NOMO-1 treated with dmso at 0.1 percent for 144 hours (cell line): ENCODE measurements around the gene RAB1B.
"Not testable (repeated sequence)": the region's sequence is repeated elsewhere in the genome, so short reads cannot be mapped to it uniquely, and the experiment has no call there.

ENCODE experiments used
- DNase-seq: peaks from one replicate; lab custom pipeline; 2025; ENCODE audit not compliant: unreplicated experiment; lab: John Stamatoyannopoulos, UW

The RAB1B gene

DNA sequence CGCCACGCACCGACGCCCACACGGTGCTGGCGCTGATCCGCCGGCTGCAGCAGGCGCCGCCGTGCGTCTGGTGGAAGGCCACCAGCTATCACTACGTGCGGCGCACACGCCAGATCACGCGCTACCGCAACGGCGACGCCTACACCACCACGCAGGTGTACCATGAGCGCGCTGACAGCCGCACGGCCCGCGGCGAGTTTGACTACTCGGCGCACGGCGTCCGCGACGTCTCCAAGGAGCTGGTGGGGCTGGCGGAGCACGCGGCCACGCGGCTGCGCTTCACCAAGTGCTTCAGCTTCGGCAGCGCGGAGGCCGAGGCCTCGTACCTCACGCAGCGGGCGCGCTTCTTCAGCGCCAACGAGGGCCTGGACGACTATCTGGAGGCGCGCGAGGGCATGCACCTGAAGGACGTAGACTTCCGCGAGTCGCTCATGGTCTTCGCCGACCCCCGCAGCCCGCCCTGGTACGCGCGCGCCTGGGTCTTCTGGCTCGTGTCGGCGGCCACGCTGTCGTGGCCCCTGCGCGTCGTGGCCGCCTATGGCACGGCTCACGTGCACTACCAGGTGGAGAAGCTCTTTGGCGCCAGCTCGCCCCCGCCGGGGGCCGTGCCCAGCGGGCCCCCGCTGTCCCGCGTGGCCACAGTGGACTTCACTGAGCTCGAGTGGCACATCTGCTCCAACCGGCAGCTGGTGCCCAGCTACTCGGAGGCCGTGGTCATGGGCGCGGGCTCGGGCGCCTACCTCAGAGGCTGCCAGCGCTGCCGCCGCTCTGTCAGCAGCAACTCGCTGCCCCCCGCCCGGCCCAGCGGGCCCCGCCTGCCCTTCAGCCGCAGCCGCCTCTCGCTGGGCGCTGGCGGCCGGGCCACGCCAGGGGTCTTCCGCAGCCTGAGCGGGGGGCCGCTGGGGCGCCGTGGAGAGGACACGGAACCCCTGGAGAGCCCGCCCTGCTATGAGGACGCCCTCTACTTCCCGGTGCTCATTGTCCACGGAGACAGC lies 26.5 kb downstream of the RAB1B start:
- no peak for DNase-seq

DNA sequence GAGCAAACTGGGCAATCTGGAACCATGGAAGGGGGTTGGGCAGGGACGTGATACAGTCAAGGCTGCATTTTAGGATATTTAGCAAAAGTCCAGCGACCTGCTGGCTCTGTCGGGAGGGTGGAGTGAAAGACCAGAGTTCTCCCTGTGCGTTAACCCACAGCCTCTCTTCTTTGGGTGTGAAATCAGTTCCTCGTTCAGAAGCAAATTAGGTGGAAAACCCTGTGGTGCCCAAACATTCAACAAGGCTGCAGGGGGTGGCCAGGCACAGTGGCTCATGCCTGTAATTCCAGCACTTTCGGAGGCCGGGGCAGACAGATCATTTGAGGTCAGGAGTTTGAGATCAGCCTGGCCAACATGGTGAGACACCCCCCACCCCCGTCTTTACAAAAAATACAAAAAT lies 29.2 kb downstream of the RAB1B start:
- no peak for DNase-seq

DNA sequence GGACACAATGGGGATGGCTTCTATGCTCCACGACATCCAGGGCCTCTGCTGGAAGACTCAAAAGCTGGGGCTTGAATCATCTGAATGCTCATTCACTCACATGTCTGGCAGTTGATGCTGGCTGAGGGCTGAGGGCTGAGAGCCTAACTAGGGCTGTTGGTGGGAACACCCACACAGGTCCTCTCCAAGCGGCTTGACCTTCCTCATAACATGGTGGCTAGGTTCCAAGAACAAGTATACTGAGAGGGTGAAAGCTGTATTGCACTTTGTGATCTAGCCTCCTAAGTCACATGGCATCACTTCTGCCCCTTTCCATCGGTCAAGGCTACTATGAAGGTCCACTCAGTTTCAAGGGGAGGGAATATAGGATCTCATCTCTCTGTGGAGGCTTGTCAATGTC lies 30.7 kb downstream of the RAB1B start:
- no peak for DNase-seq

DNA sequence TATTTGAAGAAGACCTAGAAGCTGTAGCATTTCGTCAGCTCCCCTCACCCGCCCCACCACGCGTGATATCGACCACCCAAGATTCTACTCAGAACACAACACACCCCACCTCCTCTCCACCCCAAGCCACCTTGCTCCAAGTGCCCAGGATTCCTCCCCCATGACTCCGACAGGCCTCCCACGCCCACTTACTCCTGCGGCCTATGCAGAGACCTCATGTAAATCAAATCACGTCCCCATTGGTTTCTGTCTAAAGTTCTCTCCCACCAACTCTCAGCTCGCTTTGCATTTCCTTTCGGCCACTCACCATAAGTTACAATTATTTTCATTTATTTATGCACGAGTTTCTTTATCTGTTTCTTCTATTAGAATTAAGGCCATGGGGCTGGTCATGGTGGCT lies 34.2 kb downstream of the RAB1B start:
- DNase-seq: no peak

DNA sequence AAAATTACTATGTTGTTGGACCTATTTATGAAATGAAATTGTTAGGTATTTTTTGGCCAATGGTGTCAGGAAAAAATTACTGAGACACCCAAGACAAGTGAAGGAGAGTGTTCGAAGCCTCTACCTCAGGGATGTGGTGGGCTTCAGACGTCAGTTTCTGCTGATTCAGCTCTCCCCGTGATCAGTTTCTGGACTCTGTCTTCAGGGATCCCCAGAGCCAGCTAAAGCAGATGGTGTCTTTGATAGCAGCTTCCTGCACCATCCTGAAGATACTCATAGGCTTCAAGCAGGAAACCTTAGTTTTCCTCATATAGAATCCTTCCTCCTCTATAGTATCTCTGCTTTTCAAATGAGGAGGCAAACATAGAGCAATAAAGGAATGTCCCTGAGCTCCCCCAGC lies 41.0 kb downstream of the RAB1B start:
- no peak for DNase-seq

DNA sequence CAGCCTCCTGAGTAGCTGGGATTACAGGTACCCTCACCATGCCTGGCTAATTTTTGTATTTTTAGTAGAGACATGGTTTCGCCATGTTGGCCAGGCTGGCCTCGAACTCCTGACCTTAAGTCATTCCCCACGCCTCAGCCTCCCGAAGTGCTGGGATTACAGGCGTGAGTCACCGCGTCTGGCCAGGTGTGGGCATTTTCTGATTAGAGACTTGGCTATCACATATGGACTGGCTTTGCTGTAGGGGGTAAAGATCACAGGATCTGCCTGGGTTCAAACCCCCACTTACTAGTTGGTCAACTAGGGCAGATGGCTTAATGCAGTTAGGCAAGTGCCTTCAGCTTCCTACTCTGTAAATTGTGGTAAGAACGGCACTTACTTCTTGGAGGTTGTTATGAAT lies 41.9 kb downstream of the RAB1B start:
- DNase-seq: no peak

DNA sequence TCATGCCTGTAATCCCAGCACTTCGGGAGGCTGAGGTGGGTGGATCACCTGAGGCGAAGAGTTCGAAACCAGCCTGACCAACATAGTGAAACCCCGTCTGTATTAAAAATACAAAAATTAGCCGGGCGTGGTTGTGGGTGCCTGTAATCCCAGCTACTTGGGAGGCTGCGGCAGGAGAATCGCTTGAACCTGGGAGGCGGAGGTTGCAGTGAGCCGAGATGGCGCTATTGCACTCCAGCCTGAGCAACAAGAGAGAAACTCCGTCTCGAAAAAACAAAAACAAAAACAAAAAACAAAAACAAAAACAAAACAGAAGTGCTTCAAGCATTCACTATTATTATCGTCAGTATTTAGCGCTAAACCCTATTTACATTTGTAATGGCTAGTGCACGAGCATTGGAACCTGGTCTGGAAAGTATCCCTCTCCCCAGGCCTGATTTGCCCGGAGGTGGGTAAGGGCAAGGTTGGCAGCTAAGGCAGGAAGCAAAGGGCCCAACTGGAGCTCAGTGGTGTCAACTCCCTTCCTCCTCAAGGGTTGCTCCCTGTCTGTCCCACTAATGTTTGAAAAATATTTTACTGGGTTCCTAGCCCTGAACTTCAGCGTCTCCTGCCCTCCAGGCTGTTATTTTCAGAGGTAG lies 42.5 kb downstream of the RAB1B start:
- DNase-seq: not testable (repeated sequence)

DNA sequence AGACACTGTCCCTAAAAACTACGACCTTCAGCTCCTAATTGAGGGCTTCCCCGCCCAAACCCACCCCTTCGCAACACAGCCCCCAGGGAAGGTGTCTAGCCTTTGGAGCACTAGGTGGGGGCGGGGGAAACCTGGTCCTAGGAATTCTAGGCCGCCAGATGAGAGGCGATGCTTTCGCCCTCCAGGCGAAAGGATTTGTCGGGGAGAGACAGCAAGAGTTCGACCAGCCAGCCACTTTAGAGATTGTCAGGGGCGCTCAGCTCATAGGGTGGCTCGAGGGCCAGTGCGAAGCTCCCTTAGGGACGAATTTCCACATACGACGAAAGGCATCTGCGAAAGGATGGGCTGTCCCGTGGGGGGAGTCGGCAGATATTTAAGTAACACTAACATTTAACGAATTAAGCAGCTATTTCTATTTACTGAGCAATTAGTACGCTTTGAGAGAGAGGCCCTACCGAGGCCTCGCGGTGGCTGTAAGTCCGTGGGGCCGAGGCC lies 43.1 kb downstream of the RAB1B start:
- DNase-seq: no peak

DNA sequence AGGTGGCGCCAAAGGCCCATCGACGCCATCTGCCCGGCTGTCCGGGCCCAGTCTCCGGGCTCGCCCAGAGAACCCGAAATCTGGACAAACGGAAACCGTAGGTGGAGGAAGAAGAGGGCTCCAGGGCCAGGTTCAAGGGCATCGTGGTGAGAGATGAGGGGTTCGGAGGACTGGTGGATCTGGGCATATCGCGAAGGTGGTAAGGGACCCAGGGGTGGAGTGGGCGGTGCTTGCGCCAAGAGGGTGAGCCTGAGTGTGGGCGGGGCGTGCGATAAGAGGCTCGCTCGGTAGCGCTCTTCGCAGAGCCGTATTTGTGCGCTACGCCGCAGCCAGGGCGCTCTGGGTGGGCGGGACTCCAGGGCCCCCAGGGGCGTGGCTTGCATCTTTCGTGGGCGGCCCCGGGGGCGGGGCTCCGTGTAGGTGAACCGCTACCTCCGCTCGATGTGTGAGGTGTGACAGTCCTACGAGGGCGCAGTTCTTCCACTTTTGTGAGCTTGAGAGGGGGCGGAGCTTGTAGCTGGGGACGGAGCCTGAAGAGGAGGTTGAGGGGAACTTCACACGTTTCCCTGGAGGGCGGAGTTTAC lies 43.6 kb downstream of the RAB1B start:
- peak; percentile 88 for DNase-seq

DNA sequence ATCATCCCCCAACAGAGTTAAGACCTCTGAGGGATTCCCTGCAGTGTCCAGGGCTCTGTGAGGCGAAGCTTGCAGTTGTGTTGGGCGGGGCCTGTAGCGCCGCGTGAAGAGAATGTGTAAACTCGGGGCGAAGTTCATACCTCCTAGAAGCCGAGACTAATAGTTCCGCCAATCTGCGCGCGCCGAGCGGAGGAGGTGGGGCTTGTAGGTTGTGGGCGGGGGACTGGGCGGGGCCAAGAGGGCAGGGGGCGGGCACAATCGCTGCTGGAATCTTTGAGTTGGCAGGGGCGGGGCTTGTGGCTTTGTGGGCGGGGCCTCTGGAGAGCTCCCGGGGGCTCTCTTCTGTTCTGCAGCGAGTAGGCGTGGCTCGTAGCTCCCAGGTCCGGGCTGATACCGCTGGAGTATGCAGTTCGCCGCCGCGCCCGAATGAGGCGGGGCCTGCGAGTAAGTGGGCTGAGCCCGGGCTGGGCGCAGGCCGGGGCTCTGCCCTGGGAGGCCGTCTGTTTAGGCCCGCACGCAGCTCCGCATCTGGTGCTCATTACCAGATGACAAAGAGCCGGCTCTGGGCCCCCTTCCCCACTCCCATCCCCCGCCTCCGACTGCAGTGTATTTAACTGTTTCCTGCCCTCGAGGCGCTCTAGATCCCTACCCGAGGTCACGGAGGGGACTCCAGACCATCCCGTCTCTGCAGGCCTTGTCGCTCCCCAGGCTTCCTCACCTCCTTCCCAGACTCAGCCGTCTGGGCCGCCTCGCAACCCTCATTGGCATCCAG lies 44.3 kb downstream of the RAB1B start:
- DNase-seq: peak; percentile 97

DNA sequence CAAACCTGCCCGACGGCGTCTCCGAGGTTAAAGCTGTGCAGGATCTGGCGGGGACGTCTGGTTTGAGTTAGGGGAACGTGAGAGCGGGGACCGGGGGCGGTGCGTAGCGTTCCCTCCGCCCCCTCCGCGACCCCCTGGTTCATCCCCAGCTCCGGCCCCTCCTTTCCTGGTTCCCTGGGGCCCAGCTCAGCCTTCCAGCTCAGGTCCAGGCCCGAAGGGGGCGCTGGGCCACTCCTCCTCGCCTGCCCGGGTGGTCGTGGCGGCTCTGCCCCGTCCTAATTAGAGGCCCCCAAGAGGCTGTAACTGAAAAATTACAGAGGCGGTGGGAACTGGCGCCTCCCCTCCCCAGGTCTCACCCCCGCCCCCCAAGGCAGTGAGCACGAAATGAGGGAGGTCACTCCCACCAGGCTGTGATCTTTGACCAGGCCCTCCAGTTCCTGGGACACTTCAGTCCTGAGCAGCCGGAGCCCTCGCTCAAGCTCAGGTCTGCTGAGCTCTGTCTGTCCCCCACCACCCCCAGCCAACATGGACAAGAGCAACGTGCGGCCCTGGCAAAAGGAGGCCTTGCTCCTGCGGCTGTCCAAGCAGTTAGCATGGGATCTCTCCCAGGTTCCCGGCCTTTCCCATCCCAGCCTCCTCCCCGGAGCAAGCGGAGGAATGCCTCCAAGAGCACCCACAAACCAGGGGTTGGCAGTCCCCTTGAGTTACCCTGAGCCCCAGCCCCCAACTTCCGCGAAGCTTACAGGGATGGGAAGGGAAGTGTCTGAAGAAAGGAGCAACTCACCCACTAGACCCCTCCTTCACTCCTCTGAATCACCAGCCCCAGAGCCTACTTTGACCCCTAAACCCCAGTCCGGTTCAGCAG lies 45.1 kb downstream of the RAB1B start:
- DNase-seq: no peak

DNA sequence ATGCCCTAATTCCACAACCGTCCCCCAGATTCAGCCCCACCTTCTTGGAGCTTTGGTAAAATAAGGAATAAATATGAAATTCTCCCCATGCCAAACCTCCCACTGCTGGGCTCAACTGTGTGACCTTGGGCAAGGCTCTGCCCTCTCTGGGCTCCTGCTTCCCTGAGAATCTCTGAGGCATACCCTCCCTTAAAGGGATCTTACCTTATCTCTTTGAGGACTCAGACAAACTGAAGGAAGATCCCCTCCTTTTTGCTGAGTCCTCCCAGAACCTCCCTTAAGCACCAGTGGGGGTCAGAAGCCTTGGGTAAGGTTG lies 45.7 kb downstream of the RAB1B start:
- DNase-seq: no peak

DNA sequence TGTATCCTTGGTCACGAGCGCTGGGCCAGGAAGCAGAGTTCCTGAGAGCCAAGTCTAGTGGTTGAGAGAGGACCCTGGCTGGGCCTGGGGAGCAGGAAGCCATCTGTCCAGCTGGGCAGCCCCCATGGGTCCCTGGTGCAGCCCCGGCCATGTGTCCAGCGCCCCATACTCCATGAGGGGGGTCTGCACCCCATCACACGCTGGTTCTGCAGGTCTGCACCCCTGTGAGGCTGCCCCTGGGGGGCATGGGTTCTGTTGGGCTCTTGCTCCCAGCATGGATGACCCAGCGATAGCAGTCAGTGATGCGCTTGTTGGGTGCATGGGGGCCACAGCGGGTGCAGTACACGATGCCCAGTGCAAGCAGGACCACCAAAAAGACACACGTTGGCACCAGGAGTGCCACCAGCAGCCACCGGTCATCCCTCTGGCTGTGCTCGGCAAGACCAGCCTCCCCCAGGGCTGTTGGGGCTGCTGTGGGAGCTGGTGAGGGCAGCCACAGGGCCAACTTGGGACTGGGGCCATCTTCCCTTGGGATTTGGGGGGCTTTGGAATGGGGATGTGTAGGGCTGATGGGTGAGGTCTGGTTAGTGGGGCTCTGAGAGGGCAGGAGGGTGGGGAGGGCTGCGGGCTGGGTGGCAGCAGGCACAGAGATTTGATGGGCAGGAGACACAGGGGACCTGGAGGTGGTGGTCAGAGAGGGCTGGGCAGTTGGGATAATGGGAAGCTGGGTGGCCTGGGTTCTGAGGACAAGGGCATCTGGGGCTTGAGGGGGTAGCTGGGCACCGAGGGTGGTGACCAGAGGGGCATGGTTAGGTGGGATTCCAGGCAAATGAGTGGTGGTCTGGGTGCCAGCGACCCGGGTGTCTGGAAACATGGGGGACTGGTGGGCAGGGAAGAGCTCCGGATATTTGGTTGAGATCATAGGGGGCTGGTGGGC lies 46.4 kb downstream of the RAB1B start:
- DNase-seq: no peak

DNA sequence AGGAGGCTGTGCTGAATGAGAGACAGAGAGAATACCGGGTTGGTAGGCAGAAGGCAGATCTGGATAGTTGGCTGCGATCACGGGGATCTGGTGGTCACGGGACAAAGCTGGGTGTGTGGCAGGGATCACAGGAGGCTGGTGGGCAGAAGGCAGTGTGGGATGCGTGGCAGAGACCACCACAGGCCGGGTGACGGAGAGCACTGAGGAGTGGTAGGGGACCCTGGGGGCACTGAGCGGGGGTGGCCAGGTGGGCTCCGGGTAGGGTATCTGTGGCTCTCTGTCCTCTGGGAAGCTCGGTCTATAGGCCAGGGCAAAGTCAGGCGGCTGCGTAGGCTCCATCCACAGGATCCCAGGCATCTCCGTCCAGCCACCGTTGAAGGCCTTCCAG lies 47.1 kb downstream of the RAB1B start:
- DNase-seq: no peak

DNA sequence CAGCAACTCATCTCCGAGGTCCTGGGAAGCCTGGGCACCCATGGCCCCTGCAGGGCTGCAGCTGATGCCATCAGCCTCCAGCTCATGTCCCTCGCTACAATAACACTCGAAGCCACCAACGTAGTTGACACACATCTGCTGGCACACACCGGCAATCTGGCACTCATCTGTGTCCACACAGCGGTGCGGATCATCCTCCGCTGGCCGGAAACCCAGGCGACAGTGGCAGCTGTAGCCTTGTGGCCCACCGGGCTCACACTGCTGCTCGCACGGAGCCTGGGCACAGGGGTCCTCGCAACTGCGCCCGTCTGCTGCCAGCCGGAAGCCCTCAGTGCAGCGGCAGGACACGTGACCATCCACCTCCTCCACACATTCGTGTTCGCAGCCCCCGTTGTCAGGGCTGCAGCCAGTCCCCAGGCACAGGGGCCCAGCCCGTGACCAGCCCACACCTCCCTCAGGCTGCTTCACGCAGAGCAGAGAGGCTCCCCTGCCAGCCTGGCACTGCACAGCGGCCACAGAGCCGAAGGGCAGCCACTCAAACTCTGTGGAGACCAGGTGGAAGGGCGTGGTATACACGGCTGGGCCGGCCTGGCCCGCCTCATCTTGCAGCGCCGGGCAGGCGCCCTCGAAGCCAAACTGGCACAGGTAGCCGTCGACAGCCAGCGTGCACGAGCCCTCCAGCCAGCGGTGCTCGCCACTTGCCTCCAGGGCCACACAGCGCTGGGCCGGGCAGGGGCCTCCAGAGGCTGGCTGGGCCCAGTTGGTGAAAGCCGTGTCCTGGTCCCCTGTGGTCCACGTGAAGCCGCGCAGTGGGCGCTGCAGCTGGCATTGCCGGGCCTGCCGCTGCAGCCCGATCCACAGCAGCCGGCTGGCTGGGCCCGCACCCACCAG lies 47.7 kb downstream of the RAB1B start:
- no peak for DNase-seq

DNA sequence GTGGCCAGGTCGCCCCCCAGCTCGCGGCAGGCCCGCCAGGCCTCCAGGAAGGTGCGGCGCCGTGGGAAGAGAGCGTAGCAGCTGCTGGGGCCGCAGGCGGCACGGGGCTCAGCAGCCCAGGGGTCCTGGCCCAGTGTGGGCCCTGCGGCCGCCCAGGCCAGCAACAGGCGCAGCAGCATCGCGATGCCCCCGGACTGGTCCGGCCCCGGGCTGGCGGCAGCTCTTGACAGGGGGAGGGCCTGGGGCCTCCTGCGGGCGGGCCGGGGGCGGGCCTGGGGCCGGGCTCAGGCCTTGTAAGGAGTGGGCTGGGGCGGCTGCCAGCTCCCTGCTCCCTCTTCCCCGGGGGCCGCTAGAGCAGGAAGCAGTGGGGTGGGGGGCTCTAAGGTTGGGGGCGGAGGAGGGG lies 48.4 kb downstream of the RAB1B start, which contains the start of gene CD248:
Gene CD248 (minus strand): TSS at position 196 of the 403 bp plus-strand sequence. CDS start 17 bp downstream, at position 179.
- no peak for DNase-seq

DNA sequence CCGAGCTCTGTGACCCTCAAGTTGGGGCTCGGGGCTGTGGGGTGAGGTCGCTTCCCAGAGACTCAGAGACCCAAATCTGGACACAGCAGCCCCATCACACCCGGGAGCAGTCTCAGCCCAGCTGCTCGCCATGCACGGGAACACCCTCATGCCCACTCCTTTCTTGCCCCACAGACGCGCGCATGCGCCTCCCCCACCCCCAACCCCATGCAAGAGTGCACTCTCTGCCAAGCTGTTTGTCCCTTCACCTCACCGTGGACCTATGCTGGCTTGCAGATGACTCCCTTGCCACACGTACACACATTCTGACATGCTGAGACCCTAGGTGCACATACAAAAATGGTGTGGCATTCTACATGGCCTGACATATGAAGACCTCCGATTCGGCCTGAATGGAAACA lies 48.9 kb downstream of the RAB1B start:
- no peak for DNase-seq
